Measurements from ENCODE around the gene CEP41.

DNA sequence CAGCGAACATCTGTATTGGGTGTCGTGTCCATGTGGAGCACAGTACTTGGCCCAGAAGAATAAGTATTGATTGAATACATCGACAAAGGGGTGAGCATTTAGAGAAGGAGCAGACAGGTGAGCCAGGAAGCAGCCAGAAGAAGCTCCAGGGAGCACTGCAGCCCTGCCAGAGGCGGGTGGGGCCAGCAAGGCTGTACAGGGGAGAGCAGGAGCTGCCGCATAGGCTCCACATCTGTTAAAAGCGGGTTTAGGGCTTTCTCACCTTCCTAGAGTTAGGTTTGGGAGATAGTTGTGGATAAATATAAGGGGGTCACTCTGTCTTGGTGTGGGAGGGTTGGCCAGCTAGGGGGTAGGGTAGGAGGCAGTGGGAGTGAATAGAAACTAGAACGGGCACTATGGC lies 61.8 kb downstream of the CEP41 start:
- no peak for TF ChIP-seq POLR2A (IDR thresholded peaks at IDR 0.05)
- TF ChIP-seq, protein P1, sequence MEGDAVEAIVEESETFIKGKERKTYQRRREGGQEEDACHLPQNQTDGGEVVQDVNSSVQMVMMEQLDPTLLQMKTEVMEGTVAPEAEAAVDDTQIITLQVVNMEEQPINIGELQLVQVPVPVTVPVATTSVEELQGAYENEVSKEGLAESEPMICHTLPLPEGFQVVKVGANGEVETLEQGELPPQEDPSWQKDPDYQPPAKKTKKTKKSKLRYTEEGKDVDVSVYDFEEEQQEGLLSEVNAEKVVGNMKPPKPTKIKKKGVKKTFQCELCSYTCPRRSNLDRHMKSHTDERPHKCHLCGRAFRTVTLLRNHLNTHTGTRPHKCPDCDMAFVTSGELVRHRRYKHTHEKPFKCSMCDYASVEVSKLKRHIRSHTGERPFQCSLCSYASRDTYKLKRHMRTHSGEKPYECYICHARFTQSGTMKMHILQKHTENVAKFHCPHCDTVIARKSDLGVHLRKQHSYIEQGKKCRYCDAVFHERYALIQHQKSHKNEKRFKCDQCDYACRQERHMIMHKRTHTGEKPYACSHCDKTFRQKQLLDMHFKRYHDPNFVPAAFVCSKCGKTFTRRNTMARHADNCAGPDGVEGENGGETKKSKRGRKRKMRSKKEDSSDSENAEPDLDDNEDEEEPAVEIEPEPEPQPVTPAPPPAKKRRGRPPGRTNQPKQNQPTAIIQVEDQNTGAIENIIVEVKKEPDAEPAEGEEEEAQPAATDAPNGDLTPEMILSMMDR (IDR thresholded peaks at IDR 0.05), result no peak

Data from uterus (tissue), 2 donors.